Posterior vena cava (tissue), 2 donors: ENCODE data around the gene HES1. TPM values are rescaled to one million over a fixed set of nuclear protein-coding genes. Genes with fewer than 3 reads are reported as not detected.
"Not testable (repeated sequence)": the region's sequence is repeated elsewhere in the genome, so short reads cannot be mapped to it uniquely, and the experiment has no call there.

Source experiments
- DNase-seq: peaks from one replicate; pipeline ENCODE4 v3.0.0-alpha.2; 2020; ENCODE audit warnings: low spot score
- intact Hi-C, 2 donors: fragments of 100-400 bp; cut with DNase I; formaldehyde crosslinking; loops; one replicate each; pipeline versions ENCODE4 v1.14.1 to v1.14.2; 2022 to 2023
- long read RNA-seq, 2 donors: library from polyadenylated mRNA; unstranded; transcript quantifications; one replicate each; pipeline ENCODE4 v2.0.0, GENCODE V29; 2020 to 2021
- total RNA-seq, 2 donors: library from RNA; stranded (reverse); fragmentation: NEBNext Ultra II Directional; extraction: Animal tissue kit (Norgen Biotek cat#: 25700); gene quantifications; one replicate each; pipeline ENCODE4 v1.2.1, GENCODE V29; 2021
- donor health status: DM: yes; HTN: yes; CAD: no.
- donor health status: DM: yes; HTN: yes; CAD: no.

The HES1 gene, protein sequence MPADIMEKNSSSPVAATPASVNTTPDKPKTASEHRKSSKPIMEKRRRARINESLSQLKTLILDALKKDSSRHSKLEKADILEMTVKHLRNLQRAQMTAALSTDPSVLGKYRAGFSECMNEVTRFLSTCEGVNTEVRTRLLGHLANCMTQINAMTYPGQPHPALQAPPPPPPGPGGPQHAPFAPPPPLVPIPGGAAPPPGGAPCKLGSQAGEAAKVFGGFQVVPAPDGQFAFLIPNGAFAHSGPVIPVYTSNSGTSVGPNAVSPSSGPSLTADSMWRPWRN
- total RNA-seq: 10 to 100 TPM; 19.5 to 29.2 TPM
- long read RNA-seq, donor 1, partial matches to known transcripts: 0 of 1 reads
- long read RNA-seq, donor 1, other reads (novel, unspliced or antisense): 0 of 1 reads
- long read RNA-seq, donor 2: 0 reads

DNA sequence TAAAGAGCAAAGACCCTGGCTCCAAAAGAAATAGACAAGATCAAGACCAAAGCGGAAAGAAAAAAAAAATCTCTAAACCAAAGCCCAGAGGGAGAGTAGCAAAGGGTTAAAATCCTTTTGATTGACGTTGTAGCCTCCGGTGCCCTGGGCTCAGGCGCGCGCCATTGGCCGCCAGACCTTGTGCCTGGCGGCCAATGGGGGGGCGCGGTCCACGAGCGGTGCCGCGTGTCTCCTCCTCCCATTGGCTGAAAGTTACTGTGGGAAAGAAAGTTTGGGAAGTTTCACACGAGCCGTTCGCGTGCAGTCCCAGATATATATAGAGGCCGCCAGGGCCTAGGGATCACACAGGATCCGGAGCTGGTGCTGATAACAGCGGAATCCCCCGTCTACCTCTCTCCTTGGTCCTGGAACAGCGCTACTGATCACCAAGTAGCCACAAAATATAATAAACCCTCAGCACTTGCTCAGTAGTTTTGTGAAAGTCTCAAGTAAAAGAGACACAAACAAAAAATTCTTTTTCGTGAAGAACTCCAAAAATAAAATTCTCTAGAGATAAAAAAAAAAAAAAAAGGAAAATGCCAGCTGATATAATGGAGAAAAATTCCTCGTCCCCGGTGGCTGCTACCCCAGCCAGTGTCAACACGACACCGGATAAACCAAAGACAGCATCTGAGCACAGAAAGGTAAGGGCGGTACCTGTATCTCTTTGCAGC, at the start of gene HES1:
TSS of gene HES1 (plus strand) at position 343 of the 713 bp plus-strand sequence. CDS start at position 576, 233 bp downstream.
- intact Hi-C loops: loop anchor here in 1 of 2 donors (5.0 kb wide), 4 partner anchors 131 to 349 kb away; no protein-coding TSS in a partner anchor
- peak; percentile 97 for DNase-seq

DNA sequence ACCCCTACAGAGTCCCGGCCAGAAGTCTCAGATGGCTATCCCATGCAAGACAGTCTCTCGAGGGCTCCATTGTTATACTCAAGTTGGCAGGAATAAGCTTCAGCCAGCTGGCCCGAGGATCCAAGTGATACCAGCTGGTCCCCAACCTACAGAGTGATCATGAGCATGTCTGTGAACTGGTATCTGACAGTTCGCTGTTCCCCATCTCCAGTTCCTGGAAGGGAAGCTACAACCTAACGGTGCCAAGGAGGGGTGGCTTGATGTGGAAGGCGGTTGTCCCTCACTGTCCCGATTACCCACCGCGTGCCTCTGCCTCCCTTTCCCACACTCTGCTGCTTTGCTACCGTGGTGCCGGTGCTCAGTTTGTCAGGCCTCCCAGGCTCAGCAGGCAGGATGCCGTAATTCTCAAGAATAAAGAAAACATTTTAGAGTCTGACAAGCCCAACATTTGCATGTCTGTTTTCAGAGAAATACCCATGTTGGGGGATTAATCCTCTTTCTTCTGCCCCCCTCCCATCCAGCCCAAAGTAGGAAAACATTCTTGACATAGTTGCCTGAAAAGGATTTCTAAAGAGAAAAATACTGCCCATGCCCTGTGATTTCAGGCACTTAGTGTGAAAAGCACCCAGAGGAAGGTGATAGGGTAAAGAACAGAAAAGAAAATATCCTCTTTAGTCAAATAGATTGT, 49.4 kb upstream of the HES1 start:
- no peak for DNase-seq
- intact Hi-C loops: no loop called here

- intact Hi-C loops: no loop called here
- no peak for DNase-seq
Measured at GRCh38 chr3:194087280-194087679, 48.7 kb upstream of the HES1 start.

DNA sequence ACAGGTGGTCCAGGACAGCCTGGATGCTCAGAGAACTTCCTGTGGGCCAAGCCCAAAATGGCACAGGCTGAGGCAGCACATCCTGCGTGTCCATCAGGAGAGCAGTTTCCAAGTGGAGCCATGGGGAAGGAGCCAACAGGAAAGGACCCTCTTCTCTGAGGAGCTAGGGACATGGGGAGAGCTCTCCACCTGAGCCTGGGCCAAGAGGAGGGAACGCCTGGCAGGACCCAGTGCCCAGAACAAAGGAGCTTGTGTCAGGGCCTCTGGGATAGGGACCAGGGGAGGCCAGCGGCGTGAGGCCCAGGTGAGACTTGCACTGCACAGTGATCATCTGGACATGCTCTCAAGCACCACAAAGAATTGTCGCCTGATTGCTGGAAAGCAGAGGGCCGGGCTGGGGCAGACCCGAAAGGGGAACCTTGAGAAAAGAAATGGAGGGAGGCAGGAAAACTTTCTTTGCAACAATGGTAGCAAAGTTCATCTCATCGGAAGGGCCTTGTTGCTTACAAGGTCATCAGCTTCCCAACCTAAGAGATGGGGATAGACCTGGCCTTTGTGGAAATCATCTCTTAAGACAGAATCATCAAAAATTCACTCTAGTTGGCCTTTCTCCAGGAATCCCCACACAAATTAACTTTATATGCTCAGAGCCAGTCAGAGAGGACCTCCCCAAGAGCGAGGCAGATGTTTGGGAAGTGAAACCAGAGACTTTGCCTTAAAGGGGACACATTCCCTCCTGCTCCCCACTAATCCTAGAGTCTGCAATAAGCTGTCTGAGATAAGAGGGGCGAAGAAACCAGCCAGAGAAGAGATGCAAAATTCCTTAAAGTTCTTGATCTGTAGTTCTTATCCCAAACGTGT, 47.7 kb upstream of the HES1 start:
- no peak for DNase-seq
- intact Hi-C loops: no loop called here

GRCh38 chr3:194089357-194090177, 46.4 kb upstream of the HES1 start:
- DNase-seq: peak; percentile 95
- intact Hi-C loops: no loop called here

- not testable (repeated sequence) for DNase-seq
Measured at GRCh38 chr3:194090178-194090555, 45.8 kb upstream of the HES1 start.

GRCh38 chr3:194090716-194091115, 45.2 kb upstream of the HES1 start:
- DNase-seq: no peak
- intact Hi-C loops: no loop called here

More at GRCh38 chr3:194090178-194090555, 45.8 kb upstream of the HES1 start:
- intact Hi-C loops: not testable (repeated sequence)

GRCh38 chr3:194091141-194091540, 44.8 kb upstream of the HES1 start:
- intact Hi-C loops: no loop called here
- no peak for DNase-seq

DNA sequence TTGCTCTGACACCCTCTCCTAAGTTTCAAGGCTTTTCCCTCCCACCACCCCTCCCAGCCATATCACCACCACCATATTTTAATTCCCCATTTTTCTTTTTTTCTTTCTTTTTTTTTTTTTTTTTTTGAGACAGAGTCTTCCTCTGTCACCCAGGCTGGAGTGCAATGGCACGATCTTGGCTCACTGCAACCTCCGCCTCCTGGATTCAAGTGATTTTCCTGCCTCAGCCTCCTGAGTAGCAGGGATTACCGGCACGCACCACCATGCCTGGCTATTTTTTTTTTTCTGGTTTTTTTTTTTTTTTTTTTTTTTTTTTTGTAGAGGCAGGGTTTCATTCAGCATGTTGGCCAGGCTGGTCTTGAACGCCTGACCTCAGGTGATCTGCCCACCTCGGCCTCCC, 44.1 kb upstream of the HES1 start:
- DNase-seq, intact Hi-C loops: not testable (repeated sequence)

DNA sequence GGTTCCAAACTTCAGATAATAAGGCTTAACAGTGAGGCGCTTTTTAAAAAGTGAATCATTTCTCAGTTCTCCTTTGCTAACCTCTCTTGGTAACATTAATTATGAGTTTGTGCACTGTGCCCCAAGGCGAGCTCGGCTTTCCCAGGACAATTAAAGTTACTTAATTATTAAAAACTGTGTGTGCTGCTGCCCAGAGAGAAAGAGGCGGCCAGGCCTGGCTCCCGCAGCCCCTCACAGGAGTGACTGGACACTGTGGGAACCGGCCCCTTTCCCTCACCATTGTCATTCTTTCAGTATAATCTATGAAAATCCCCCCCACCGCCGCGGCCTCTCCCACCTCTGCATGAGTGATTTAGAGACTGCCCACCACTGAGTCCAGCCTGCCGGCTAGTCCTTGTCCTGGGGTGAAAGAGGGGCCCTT, 43.1 kb upstream of the HES1 start:
- DNase-seq: no peak
- intact Hi-C loops: no loop called here

DNA sequence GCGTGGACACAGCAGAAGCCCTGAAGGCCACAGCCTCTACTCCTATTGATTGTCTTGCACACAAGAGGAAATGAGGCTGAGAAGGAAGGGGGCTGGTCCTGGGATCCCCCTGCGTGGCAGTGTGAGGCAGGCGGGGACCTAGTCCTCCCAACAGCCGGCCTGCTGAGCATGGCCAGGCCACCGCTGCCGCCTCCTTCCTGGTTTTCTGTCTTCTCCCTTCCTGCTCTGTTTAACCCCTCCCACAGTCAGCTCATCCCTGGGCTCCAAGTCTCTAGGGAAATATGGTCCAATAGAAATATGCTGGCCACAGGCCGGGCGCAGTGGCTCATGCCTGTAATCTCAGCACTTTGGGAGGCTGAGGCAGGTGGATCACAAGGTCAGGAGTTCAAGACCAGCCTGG, 42.1 kb upstream of the HES1 start:
- intact Hi-C loops: no loop called here
- no peak for DNase-seq

GRCh38 chr3:194095464-194095863, 40.5 kb upstream of the HES1 start:
- DNase-seq: peak; percentile 84
- intact Hi-C loops: no loop called here

DNA sequence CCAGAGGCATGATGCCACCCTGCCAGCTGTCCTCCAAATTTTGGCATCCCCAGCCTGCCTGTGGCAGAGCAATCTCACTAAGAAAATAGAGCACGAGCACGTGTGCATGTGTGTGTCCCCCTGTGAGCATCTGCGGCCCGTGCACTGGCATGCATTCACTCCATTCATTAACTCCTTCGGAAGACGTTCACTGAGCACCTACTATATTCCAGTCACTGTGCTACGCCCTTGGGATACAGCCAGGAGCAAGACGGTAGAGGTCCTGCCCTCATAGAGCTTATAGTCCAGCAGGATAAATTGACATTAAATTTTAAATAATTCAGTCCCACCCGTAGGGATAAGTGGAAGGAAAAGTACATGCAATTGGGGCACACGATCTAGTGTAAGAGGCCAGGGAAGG, 40.0 kb upstream of the HES1 start:
- intact Hi-C loops: no loop called here

GRCh38 chr3:194097141-194097882, 38.6 kb upstream of the HES1 start:
- intact Hi-C loops: no loop called here
- no peak for DNase-seq

More for the DNA sequence above, 40.0 kb upstream of the HES1 start:
- no peak for DNase-seq

DNA sequence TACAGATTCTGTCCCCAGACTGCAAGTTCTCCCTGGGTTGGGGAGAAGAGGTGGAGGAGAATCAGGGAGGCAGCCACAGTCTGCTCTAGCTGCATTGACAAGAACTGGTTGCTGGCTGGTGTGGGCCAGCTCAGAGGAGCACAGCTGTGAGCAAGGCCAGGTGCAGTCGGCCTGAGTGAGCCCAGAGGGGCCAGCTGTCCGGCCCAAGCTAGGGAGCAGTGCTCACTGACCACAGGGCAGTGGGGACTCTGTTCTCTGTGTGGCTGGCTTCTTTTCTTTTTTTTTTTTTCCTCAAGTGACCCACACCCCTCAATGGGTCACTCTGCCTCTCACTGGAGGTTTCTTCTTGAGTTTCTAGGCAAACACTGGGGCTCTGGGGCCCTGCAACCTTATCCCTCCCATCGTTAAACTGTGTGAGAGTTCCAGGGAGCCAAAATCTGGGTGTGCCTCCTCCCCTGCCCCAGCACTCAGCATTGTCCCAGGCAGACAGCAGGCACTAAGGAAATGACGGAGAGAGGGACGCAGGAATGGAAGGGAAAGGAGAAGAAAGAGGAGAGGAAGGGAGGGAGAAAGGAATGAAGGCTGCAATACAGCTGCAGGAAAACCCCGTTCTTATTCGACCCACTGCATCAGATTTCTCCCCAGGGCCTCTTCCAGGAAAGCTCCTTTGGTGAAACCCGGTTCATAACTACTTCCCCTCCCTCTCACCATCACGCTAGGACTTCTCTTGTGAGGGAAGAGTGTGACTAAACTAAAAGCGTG, 37.7 kb upstream of the HES1 start:
- intact Hi-C loops: no loop called here

GRCh38 chr3:194098843-194099183, 37.1 kb upstream of the HES1 start:
- DNase-seq: no peak
- intact Hi-C loops: no loop called here

More for the DNA sequence above, 37.7 kb upstream of the HES1 start:
- DNase-seq: no peak

DNA sequence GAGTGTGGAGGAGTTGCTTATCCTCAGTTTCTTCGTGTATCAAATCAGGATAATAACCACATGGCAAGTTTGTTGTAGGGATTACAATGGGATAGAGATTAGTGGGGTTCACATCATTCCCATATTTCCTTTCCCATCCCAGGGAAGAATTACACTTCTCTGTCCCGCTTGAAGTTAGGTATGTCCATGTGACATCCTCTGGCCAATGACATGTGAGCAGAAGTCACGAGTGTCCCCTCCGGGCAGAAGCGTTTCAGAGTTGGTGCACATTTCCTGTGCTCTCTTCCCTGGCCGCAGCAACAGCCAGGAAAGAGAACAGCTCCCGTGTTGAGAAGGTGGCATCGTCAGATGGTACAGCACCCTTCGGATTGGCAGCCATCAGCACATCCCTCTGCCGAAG, 36.7 kb upstream of the HES1 start:
- intact Hi-C loops: no loop called here
- no peak for DNase-seq
